Right cardiac atrium (tissue), 5 donors: ENCODE results near the gene SPCS1. TPM values are rescaled to one million over a fixed set of nuclear protein-coding genes. Genes with fewer than 3 reads are reported as not detected.

Experiments
- ATAC-seq, 2 donors: fragments of 200-7000 bp; cut with Tn5 transposase; one replicate each; pipeline versions ENCODE4 v1.8.0 to v1.9.1; 2020; ENCODE audit warnings: moderate library complexity in 2 of 2, mild to moderate bottlenecking in 1 of 2
- DNase-seq, 3 donors: peaks; one replicate each; pipeline ENCODE4 v3.0.0-alpha.2; 2020
- H3K27ac ChIP-seq: one replicate; pipeline ENCODE4 v1.5.1; 2013; ENCODE audit warnings: mild to moderate bottlenecking, low read length, control low read depth, moderate library complexity
- H3K27me3 ChIP-seq: one replicate; pipeline ENCODE4 v1.6.1; 2013; ENCODE audit not compliant: control insufficient read depth, insufficient read depth
- H3K4me1 ChIP-seq: one replicate; pipeline ENCODE4 v1.6.1; 2013; ENCODE audit warnings: low read length; ENCODE audit not compliant: control insufficient read depth, insufficient read depth
- H3K4me3 ChIP-seq: one replicate; pipeline ENCODE4 v1.5.1; 2013; ENCODE audit warnings: low read length, control low read depth
- H3K9me3 ChIP-seq: one replicate; pipeline ENCODE4 v1.6.1; 2013; ENCODE audit warnings: low read length; ENCODE audit not compliant: control insufficient read depth
- WGBS: extraction: QIAGEN DNeasy Blood & Tissue Kit; methylation state at CpG from one replicate; pipeline ENCODE4 v1.1.7; 2013; 5-methylcytosine and 5-hydroxymethylcytosine counted together
- intact Hi-C, 4 donors: fragments of 100-400 bp; cut with DNase I; formaldehyde crosslinking; loops; one replicate each; pipeline versions ENCODE4 v1.11.0 to v1.14.0; 2022 to 2023
- polyA plus RNA-seq: library from polyadenylated mRNA; stranded (reverse); fragments of 200-250 nt; gene quantifications from one replicate; pipeline ENCODE4 v1.2.3, GENCODE V29; 2013
- total RNA-seq, 4 donors: library from RNA; stranded (reverse); fragmentation: NEBNext Ultra II Directional; extraction: Animal tissue kit (Norgen Biotek cat#: 25700); gene quantifications; one replicate each; pipeline ENCODE4 v1.2.1, GENCODE V29; 2021
- donor health status: healthy with polysubstance abuse.
- donor health status: DM: no; HTN: yes; CAD: no.
- donor health status: DM: no; HTN: no; CAD: no.
- donor health status: DM: no; HTN: yes; CAD: no; lungs with severe emphysema.
- donor health status: DM: yes; HTN: yes; CAD: no.

Gene SPCS1
- total and polyA plus RNA-seq, 5 donors = 78.9 to 132 (median 80.3) TPM

GRCh38 chr3:52681596-52681995 lies 24.3 kb upstream of the SPCS1 start:
- Histone ChIP-seq H3K27me3 (no peaks in the 10 kb centered on the region), H3K4me3 (no peak overlapping the region), H3K9me3 (no peaks in the 10 kb centered on the region), H3K27ac (no peak overlapping the region), H3K4me1 (peaks cover 2% of the 10 kb centered on the region)
- no peak for ATAC-seq
- no peak for DNase-seq
- intact Hi-C loops = no loop called here
- WGBS = 68% methylated on average over 3 of the region's 3 CpGs

- intact Hi-C loops = no loop called here
- no peak overlapping the region for H3K4me3 ChIP-seq
- DNase-seq (no peak), ATAC-seq (peak in 1 of 2 donors; percentile 10)
- H3K9me3 ChIP-seq = no peaks in the 10 kb centered on the region
- peaks cover 2% of the 10 kb centered on the region for H3K4me1 ChIP-seq
- peak overlapping the region; percentile 46 for H3K27ac ChIP-seq
- no peaks in the 10 kb centered on the region for H3K27me3 ChIP-seq
Observed at GRCh38 chr3:52682016-52682415, 23.9 kb upstream of the SPCS1 start.

DNA sequence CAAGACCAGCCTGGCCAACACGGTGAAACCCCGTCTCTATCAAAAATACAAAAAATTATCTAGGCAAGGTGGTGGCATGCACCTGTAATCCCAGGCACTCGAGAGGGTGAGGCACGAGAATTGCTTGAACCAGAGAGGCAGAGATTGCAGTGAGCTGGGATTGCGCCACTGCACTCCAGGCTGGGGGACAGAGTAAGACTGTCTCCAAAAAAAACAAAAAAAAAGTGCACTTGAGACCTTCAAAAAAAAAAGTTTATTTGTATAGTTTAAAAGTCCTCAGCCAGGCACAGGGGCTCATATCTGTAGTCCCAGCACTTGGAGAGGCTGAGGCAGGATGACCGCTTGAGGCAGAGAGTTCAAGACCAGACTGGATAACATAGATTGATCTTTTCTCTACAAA lies 22.3 kb upstream of the SPCS1 start:
- Histone ChIP-seq H3K9me3 (no peaks in the 10 kb centered on the region), H3K4me1 (peaks cover 2% of the 10 kb centered on the region), H3K27me3 (no peaks in the 10 kb centered on the region), H3K4me3 (no peak overlapping the region), H3K27ac (no peak overlapping the region)
- peak in 1 of 2 donors; percentile 9 for ATAC-seq
- WGBS = 65% methylated on average over 6 of the region's 6 CpGs
- intact Hi-C loops = no loop called here
- DNase-seq = peak; percentile 60 to 73 (median 64)

- no peak for ATAC-seq
- intact Hi-C loops = no loop called here
Observed at GRCh38 chr3:52684184-52684583, 21.7 kb upstream of the SPCS1 start.

GRCh38 chr3:52685285-52685708 lies 20.6 kb upstream of the SPCS1 start:
- H3K27me3 ChIP-seq = no peaks in the 10 kb centered on the region
- WGBS = under 1% methylated on average over 41 of the region's 41 CpGs
- H3K9me3 ChIP-seq = no peaks in the 10 kb centered on the region
- peak overlapping the region; percentile 69 for H3K4me3 ChIP-seq
- intact Hi-C loops = loop anchor here in 1 of 4 donors (5.0 kb wide), 1 partner anchor 213 kb away; no protein-coding TSS in a partner anchor
- peak overlapping the region; percentile 96 for H3K27ac ChIP-seq
- peaks cover 2% of the 10 kb centered on the region for H3K4me1 ChIP-seq
- ATAC-seq = peak; percentile 88 to 95
- peak; percentile 81 to 93 (median 91) for DNase-seq

More at GRCh38 chr3:52684184-52684583, 21.7 kb upstream of the SPCS1 start:
- WGBS = 59% methylated on average over 5 of the region's 5 CpGs
- DNase-seq = no peak
- Histone ChIP-seq H3K9me3 (no peaks in the 10 kb centered on the region), H3K4me3 (no peak overlapping the region), H3K27ac (no peak overlapping the region), H3K27me3 (no peaks in the 10 kb centered on the region), H3K4me1 (peaks cover 2% of the 10 kb centered on the region)

GRCh38 chr3:52685709-52686691 lies 19.9 kb upstream of the SPCS1 start, which contains the start of the genes GNL3 and PBRM1:
GNL3 (plus strand) TSS chr3:52686032; CDS start chr3:52686093, 61 bp downstream.
PBRM1 (minus strand) TSS chr3:52685913.
- Histone ChIP-seq H3K27me3 (no peaks in the 10 kb centered on the region), H3K9me3 (no peaks in the 10 kb centered on the region), H3K4me3 (peak within 1 kb of the TSS; percentile 69), H3K27ac (peak within 1 kb of the TSS; percentile 96), H3K4me1 (peaks cover 2% of the 10 kb centered on the region)
- ATAC-seq (peak; percentile 88 to 89), DNase-seq (peak; percentile 94 to 98 (median 97))
- under 1% methylated on average over 82 of the region's 82 CpGs for WGBS
- intact Hi-C loops = loop anchor here in 1 of 4 donors (5.0 kb wide), 1 partner anchor 214 kb away; no protein-coding TSS in a partner anchor

- ATAC-seq = no peak
- H3K9me3 ChIP-seq = no peaks in the 10 kb centered on the region
- DNase-seq = no peak
- WGBS = 86% methylated on average over 6 of the region's 6 CpGs
- intact Hi-C loops = loop anchor here in 1 of 4 donors (5.0 kb wide), 1 partner anchor 216 kb away; no protein-coding TSS in a partner anchor
- no peaks in the 10 kb centered on the region for H3K4me1 ChIP-seq
- no peak overlapping the region for H3K27ac ChIP-seq
- no peaks in the 10 kb centered on the region for H3K27me3 ChIP-seq
- H3K4me3 ChIP-seq = no peak overlapping the region
Observed at GRCh38 chr3:52688266-52688665, 17.6 kb upstream of the SPCS1 start.

- WGBS = 80% methylated on average over 3 of the region's 3 CpGs
- intact Hi-C loops = loop anchor here in 1 of 4 donors (5.0 kb wide), 1 partner anchor 217 kb away; no protein-coding TSS in a partner anchor
Observed at GRCh38 chr3:52689151-52689550, 16.8 kb upstream of the SPCS1 start.

DNA sequence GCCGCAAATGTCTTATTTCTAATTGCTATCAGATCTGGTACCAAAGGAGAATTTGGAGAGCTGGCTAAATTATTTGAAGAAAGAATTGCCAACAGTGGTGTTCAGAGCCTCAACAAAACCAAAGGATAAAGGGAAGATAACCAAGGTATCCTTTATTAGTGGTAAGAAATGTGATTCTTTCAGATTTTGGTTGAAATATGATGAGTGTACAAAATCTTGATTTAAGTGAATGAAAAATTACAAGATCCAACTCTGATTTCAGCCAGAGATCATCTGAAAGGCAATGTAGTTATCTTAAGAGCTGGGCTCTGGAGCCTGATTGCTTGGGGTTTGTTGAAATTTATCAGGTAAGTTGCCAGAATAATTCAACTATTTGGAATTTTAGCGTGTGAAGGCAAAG lies 15.3 kb upstream of the SPCS1 start:
- intact Hi-C loops = no loop called here
- no peak overlapping the region for H3K4me3 ChIP-seq
- 83% methylated on average over 2 of the region's 2 CpGs for WGBS
- H3K9me3 ChIP-seq = no peaks in the 10 kb centered on the region
- DNase-seq (no peak), ATAC-seq (no peak)
- no peaks in the 10 kb centered on the region for H3K4me1 ChIP-seq
- H3K27me3 ChIP-seq = no peaks in the 10 kb centered on the region
- no peak overlapping the region for H3K27ac ChIP-seq

More at GRCh38 chr3:52689151-52689550, 16.8 kb upstream of the SPCS1 start:
- Histone ChIP-seq H3K4me3 (no peak overlapping the region), H3K27me3 (no peaks in the 10 kb centered on the region), H3K9me3 (no peaks in the 10 kb centered on the region), H3K27ac (no peak overlapping the region), H3K4me1 (no peaks in the 10 kb centered on the region)
- no peak for DNase-seq
- ATAC-seq = no peak

DNA sequence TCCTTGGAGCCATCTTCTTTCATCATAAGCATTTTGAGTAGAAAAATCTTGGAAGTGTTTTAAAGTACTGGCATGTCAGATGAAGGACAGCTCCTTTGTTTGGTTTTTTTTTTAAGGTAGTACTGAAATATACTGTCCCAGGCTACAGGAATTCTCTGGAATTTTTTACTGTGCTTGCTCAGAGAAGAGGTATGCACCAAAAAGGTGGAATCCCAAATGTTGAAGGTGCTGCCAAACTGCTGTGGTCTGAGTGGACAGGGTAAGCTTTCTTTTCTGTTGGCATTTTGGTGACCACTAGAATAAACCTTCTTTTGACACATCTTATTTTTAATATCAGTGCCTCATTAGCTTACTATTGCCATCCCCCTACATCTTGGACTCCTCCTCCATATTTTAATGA lies 12.8 kb upstream of the SPCS1 start:
- H3K4me3 ChIP-seq = no peak overlapping the region
- ATAC-seq (no peak), DNase-seq (no peak)
- no peak overlapping the region for H3K27ac ChIP-seq
- H3K27me3 ChIP-seq = no peaks in the 10 kb centered on the region
- intact Hi-C loops = no loop called here
- H3K9me3 ChIP-seq = no peaks in the 10 kb centered on the region
- H3K4me1 ChIP-seq = no peaks in the 10 kb centered on the region

GRCh38 chr3:52694528-52695189 lies 11.2 kb upstream of the SPCS1 start:
- no peaks in the 10 kb centered on the region for H3K27me3 ChIP-seq
- no peak overlapping the region for H3K4me3 ChIP-seq
- DNase-seq = no peak
- H3K9me3 ChIP-seq = no peaks in the 10 kb centered on the region
- intact Hi-C loops = no loop called here
- 66% methylated on average over 7 of the region's 7 CpGs for WGBS
- no peaks in the 10 kb centered on the region for H3K4me1 ChIP-seq
- ATAC-seq = no peak
- H3K27ac ChIP-seq = no peak overlapping the region
